Measurements from ENCODE around the gene TNIP3. TPM values are rescaled to one million over a fixed set of nuclear protein-coding genes. Genes with fewer than 3 reads are reported as not detected.

TNIP3 gene
- total RNA-seq, 2 experiments from 2014 or later, result 1.0 TPM; not detected in 1

DNA sequence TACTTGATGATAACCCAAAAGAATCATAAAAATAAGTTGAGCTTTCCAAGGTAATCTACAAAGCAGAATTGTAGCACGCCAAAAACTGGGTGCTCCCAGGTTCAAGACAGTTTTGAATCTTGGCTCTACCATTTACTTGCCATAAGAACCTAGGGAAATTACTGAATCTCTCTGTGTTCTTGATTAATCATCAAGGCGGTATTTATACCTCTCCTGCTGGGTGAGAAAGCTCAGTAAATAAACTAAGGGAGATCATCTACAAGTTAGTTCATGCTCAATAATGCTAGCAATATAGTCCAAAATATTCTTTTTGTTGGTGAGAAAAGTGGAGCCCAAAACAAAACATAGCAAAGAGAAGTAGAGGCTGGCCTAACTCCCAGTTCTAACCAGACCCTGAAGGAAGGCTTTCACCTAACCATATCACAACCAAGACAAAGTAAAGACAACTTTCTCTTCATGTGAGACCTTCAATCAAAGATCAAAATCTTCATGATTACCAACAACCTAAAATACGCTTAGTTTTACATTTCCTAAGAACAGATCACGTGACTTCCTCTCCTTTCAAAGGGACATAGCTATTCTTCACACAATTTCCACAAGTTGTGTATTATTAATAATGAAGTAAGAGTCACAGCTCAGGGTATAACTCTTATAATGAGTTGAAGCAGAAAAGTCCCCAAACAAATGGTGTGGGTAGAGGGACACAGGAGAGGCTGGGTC, 34.4 kb downstream of the TNIP3 start:
- H3K4me1 ChIP-seq (ENCODE audit: insufficient read depth, low read length, poor library complexity, severe bottlenecking), result no peaks in the 10 kb centered on the region
- CTCF ChIA-PET (ENCODE audit: unreplicated experiment), result no interaction called here
- no peak overlapping the region for H3K4me2 ChIP-seq (ENCODE audit: low read length)

DNA sequence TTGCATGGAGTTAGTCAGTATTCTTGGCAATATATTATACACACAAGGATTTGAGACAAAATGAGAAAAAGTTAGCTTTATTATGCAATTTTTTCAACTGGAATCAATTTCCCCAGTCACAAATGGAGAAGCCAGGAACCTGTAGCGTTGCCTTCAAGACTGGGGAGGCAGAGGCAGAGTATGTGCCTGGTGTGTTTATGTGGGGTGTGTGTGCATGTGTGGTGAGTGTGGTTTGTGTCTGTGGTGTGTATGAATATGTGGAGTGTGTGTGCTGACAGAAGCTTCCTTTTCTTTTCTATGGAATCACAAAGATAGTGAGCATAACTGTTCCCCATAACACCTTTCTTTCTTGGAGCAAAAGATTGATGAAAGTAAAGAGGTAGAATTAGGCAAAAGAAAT, 37.0 kb downstream of the TNIP3 start:
- no peaks in the 10 kb centered on the region for H3K36me3 ChIP-seq (ENCODE audit: insufficient read depth, low read length)
- H3K79me2 ChIP-seq (ENCODE audit: insufficient read depth, low read depth, low read length), result no peaks in the 10 kb centered on the region
- H4K20me1 ChIP-seq (ENCODE audit: insufficient read depth, low read length), result no peaks in the 10 kb centered on the region
- no peak overlapping the region for H3K4me2 ChIP-seq (ENCODE audit: low read length)
- CTCF ChIA-PET (ENCODE audit: unreplicated experiment), result no interaction called here
- DNase-seq (ENCODE audit: low spot score), result no peak
- no peaks in the 10 kb centered on the region for H3K9me2 ChIP-seq (ENCODE audit: insufficient read depth, low read length)
- H3K4me1 ChIP-seq (ENCODE audit: insufficient read depth, low read length, poor library complexity, severe bottlenecking), result no peaks in the 10 kb centered on the region
- intact Hi-C loops (cut with micrococcal nuclease; ENCODE audit: unreplicated experiment), result no loop called here
- no peak overlapping the region for H3K27ac ChIP-seq (ENCODE audit: low read depth, low read length, poor library complexity, severe bottlenecking)
- POLR2A ChIA-PET, result no interaction called here
- TF ChIP-seq EZH2phosphoT487 (IDR thresholded peaks at IDR 0.05; ENCODE audit: borderline replicate concordance, low read depth, low read length), result no peak
- TF ChIP-seq, protein P1, sequence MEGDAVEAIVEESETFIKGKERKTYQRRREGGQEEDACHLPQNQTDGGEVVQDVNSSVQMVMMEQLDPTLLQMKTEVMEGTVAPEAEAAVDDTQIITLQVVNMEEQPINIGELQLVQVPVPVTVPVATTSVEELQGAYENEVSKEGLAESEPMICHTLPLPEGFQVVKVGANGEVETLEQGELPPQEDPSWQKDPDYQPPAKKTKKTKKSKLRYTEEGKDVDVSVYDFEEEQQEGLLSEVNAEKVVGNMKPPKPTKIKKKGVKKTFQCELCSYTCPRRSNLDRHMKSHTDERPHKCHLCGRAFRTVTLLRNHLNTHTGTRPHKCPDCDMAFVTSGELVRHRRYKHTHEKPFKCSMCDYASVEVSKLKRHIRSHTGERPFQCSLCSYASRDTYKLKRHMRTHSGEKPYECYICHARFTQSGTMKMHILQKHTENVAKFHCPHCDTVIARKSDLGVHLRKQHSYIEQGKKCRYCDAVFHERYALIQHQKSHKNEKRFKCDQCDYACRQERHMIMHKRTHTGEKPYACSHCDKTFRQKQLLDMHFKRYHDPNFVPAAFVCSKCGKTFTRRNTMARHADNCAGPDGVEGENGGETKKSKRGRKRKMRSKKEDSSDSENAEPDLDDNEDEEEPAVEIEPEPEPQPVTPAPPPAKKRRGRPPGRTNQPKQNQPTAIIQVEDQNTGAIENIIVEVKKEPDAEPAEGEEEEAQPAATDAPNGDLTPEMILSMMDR (conservative IDR thresholded peaks at IDR 0.05; ENCODE audit: low read length), result no peak
- H3K9me3 ChIP-seq (ENCODE audit: low read length), result no peaks in the 10 kb centered on the region
- BruUV-seq (replicated peaks), result no TSS peak
- H2AFZ ChIP-seq (ENCODE audit: low read length), result no peak overlapping the region
- H3K4me3 ChIP-seq (ENCODE audit: low read depth, low read length, poor library complexity, severe bottlenecking), result no peak overlapping the region

More for the DNA sequence above, 34.4 kb downstream of the TNIP3 start:
- TF ChIP-seq, protein P1 (conservative IDR thresholded peaks at IDR 0.05; ENCODE audit: low read length), result no peak
- TF ChIP-seq EZH2phosphoT487 (IDR thresholded peaks at IDR 0.05; ENCODE audit: borderline replicate concordance, low read depth, low read length), result no peak
- intact Hi-C loops (cut with micrococcal nuclease; ENCODE audit: unreplicated experiment), result no loop called here
- H2AFZ ChIP-seq (ENCODE audit: low read length), result no peak overlapping the region; the same call in 1 of the 2 replicates
- POLR2A ChIA-PET, result interaction anchor here (0.6 to 1.1 kb wide), 3 partner anchors 13 to 862 kb away, joined by 3 to 4 read pairs (median 3); no protein-coding TSS in a partner anchor
- BruUV-seq (replicated peaks), result no TSS peak
- H4K20me1 ChIP-seq (ENCODE audit: insufficient read depth, low read length), result no peaks in the 10 kb centered on the region
- no peak overlapping the region for H3K4me3 ChIP-seq (ENCODE audit: low read depth, low read length, poor library complexity, severe bottlenecking)
- H3K9me3 ChIP-seq (ENCODE audit: low read length), result no peaks in the 10 kb centered on the region
- no peak overlapping the region for H3K27ac ChIP-seq (ENCODE audit: low read depth, low read length, poor library complexity, severe bottlenecking)
- DNase-seq (ENCODE audit: low spot score), result no peak
- no peaks in the 10 kb centered on the region for H3K9me2 ChIP-seq (ENCODE audit: insufficient read depth, low read length)
- H3K79me2 ChIP-seq (ENCODE audit: insufficient read depth, low read depth, low read length), result no peaks in the 10 kb centered on the region
- H3K36me3 ChIP-seq (ENCODE audit: insufficient read depth, low read length), result no peaks in the 10 kb centered on the region

DNA sequence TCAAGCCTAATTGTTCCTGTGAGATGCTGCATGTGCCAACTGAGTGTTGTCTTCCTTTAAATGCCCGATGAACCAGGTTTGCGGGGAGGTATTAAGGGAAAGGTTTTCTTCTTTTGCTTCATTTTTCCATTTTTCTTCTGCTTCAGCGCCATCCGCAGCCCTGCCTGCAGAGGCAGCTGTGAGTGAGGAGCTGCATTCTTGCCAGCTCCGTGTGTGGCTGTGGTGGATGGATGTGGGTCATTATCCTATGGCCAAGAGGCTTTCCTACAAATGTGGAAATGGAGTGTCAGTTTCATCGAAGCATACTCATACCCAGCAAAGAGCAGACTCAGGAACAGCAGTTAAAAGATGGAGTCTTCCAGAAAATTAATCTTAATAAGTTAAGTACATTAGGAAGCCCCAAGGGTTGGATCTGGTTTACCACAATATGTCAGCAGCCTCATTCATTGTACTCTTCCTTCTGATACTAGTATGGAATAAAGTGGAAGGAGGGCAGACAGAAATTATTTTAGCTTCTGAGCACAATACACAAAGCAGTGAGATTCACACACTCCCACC, 37.6 kb downstream of the TNIP3 start:
- no peaks in the 10 kb centered on the region for H3K9me2 ChIP-seq (ENCODE audit: insufficient read depth, low read length)
- no peaks in the 10 kb centered on the region for H3K36me3 ChIP-seq (ENCODE audit: insufficient read depth, low read length)
- no peaks in the 10 kb centered on the region for H3K4me1 ChIP-seq (ENCODE audit: insufficient read depth, low read length, poor library complexity, severe bottlenecking)
- no peaks in the 10 kb centered on the region for H3K9me3 ChIP-seq (ENCODE audit: low read length)
- no peak overlapping the region for H3K4me2 ChIP-seq (ENCODE audit: low read length)
- CTCF ChIA-PET (ENCODE audit: unreplicated experiment), result no interaction called here
- no peaks in the 10 kb centered on the region for H4K20me1 ChIP-seq (ENCODE audit: insufficient read depth, low read length)
- intact Hi-C loops (cut with micrococcal nuclease; ENCODE audit: unreplicated experiment), result no loop called here
- H3K4me3 ChIP-seq (ENCODE audit: low read depth, low read length, poor library complexity, severe bottlenecking), result no peak overlapping the region
- BruUV-seq (replicated peaks), result no TSS peak
- H3K27ac ChIP-seq (ENCODE audit: low read depth, low read length, poor library complexity, severe bottlenecking), result no peak overlapping the region
- POLR2A ChIA-PET, result no interaction called here
- H2AFZ ChIP-seq (ENCODE audit: low read length), result no peak overlapping the region
- DNase-seq (ENCODE audit: low spot score), result no peak
- TF ChIP-seq EZH2phosphoT487 (IDR thresholded peaks at IDR 0.05; ENCODE audit: borderline replicate concordance, low read depth, low read length), result no peak
- TF ChIP-seq, protein P1 (conservative IDR thresholded peaks at IDR 0.05; ENCODE audit: low read length), result no peak
- H3K79me2 ChIP-seq (ENCODE audit: insufficient read depth, low read depth, low read length), result no peaks in the 10 kb centered on the region

Measured in OCI-LY7 (cell line).